Upper lobe of right lung (tissue), 1 donor: ENCODE data around the gene TAF1A. TPM values are rescaled to one million over a fixed set of nuclear protein-coding genes. Genes with fewer than 3 reads are reported as not detected.

Experiments used
- ATAC-seq: fragments of 200-7000 bp; cut with Tn5 transposase; one replicate; pipeline ENCODE4 v1.9.1; 2020; ENCODE audit warnings: mild to moderate bottlenecking, moderate library complexity
- DNase-seq: peaks from one replicate; pipeline ENCODE4 v3.0.0-alpha.2; 2020
- H3K27ac ChIP-seq: fragments of 200-600 bp; one replicate; pipeline ENCODE4 v1.8.0; 2022
- H3K27me3 ChIP-seq: fragments of 200-600 bp; one replicate; pipeline ENCODE4 v1.8.0; 2022; ENCODE audit warnings: mild to moderate bottlenecking
- H3K36me3 ChIP-seq: fragments of 200-600 bp; one replicate; pipeline ENCODE4 v1.8.0; 2022
- H3K4me1 ChIP-seq: fragments of 200-600 bp; one replicate; pipeline ENCODE4 v1.8.0; 2022
- H3K4me3 ChIP-seq: fragments of 200-600 bp; one replicate; pipeline ENCODE4 v1.8.0; 2022; ENCODE audit warnings: mild to moderate bottlenecking
- H3K9me3 ChIP-seq: fragments of 200-600 bp; one replicate; pipeline ENCODE4 v1.8.0; 2022
- intact Hi-C: fragments of 100-400 bp; cut with DNase I; formaldehyde crosslinking; loops from one replicate; pipeline ENCODE4 v1.11.0; 2022
- total RNA-seq: library from RNA; stranded (reverse); fragmentation: NEBNext Ultra II Directional; extraction: Animal tissue kit (Norgen Biotek cat#: 25700); gene quantifications from one replicate; pipeline ENCODE4 v1.2.1, GENCODE V29; 2021
- TF ChIP-seq, protein P1 (sequence below): fragments of 200-600 bp; IDR thresholded peaks from one replicate; pipeline ENCODE4 v1.8.0; 2022; ENCODE audit warnings: antibody characterized with exemption
- donor health status: DM: no; HTN: yes; CAD: no; lungs with severe emphysema.

Gene TAF1A
- total RNA-seq, 1 donor from 2014 or later = 7.1 TPM

GRCh38 chr1:222523852-222524251 is 65.9 kb downstream of the TAF1A start:
- Histone ChIP-seq H3K36me3 (no peaks in the 10 kb centered on the region), H3K27ac (no peak overlapping the region), H3K27me3 (no peaks in the 10 kb centered on the region), H3K9me3 (no peaks in the 10 kb centered on the region), H3K4me1 (no peaks in the 10 kb centered on the region), H3K4me3 (no peak overlapping the region)
- no peak for ATAC-seq
- no peak for DNase-seq
- TF ChIP-seq, protein P1, sequence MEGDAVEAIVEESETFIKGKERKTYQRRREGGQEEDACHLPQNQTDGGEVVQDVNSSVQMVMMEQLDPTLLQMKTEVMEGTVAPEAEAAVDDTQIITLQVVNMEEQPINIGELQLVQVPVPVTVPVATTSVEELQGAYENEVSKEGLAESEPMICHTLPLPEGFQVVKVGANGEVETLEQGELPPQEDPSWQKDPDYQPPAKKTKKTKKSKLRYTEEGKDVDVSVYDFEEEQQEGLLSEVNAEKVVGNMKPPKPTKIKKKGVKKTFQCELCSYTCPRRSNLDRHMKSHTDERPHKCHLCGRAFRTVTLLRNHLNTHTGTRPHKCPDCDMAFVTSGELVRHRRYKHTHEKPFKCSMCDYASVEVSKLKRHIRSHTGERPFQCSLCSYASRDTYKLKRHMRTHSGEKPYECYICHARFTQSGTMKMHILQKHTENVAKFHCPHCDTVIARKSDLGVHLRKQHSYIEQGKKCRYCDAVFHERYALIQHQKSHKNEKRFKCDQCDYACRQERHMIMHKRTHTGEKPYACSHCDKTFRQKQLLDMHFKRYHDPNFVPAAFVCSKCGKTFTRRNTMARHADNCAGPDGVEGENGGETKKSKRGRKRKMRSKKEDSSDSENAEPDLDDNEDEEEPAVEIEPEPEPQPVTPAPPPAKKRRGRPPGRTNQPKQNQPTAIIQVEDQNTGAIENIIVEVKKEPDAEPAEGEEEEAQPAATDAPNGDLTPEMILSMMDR = no peak
- intact Hi-C loops = no loop called here

- Histone ChIP-seq H3K9me3 (no peaks in the 10 kb centered on the region), H3K27ac (no peak overlapping the region), H3K27me3 (no peaks in the 10 kb centered on the region), H3K4me1 (no peaks in the 10 kb centered on the region), H3K36me3 (no peaks in the 10 kb centered on the region), H3K4me3 (no peak overlapping the region)
- no peak for ATAC-seq
- intact Hi-C loops = no loop called here
- TF ChIP-seq, protein P1 = no peak
- no peak for DNase-seq
Observed at GRCh38 chr1:222522105-222522915, 67.4 kb downstream of the TAF1A start.

DNA sequence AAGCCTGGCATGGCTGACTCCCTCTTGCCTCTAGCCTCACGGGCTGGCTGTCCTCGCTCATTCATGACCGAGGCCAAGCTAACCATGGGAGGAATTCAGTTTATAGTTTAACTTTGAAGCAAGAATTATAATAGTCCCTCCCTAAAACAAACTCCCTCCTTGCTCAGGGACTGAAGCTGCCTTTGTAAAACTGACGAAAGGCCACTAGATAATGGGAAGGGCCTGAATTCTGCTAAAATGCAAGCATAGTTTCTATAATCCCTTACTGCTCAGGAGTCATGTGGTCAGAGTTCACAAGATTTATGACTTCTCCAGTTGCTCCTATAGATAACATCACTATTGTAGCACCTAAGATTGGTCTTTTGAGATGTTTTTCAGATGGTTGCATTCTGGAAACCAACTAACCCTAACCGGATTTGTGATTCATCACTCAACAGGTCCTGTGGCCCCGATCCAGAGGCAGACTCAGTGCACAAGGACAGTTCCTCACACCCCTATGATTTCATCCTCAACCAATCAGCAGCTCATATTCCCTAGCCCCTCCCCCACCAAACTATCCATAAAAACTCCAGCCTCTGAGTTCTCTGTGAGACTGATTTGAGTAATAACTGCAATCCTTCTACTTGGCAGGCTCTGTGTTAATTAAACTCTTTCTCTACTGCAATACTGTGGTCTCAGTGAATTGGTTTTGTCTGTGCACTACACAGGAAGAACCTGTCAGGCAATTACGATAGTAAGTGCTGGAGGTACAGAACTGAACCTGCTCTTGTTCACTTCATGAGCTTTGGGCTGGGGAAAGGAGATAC is 68.2 kb downstream of the TAF1A start:
- TF ChIP-seq, protein P1 = no peak
- no peaks in the 10 kb centered on the region for H3K9me3 ChIP-seq
- no peak for ATAC-seq
- H3K4me1 ChIP-seq = no peaks in the 10 kb centered on the region
- no peaks in the 10 kb centered on the region for H3K36me3 ChIP-seq
- no peaks in the 10 kb centered on the region for H3K27me3 ChIP-seq
- DNase-seq = no peak
- intact Hi-C loops = no loop called here
- H3K4me3 ChIP-seq = no peak overlapping the region
- no peak overlapping the region for H3K27ac ChIP-seq

Other genes with a start within 250 kb of the TAF1A start
- not detected for gene HHIPL2, start 41.8 kb downstream of the TAF1A start, total RNA-seq
- 69.1 TPM for gene MIA3, start 28.2 kb upstream of the TAF1A start, total RNA-seq
- 91.3 TPM for gene AIDA, start 122.6 kb upstream of the TAF1A start, total RNA-seq
- 44.2 TPM for gene BROX, start 122.6 kb upstream of the TAF1A start, total RNA-seq
- 0.20 TPM for gene FAM177B, start 147.3 kb upstream of the TAF1A start, total RNA-seq
- 22.9 TPM for gene DISP1, start 225.1 kb upstream of the TAF1A start, total RNA-seq